GM12878 (cell line): ENCODE results near the gene DTNA. TPM values are rescaled to one million over a fixed set of nuclear protein-coding genes. Genes with fewer than 3 reads are reported as not detected.

ENCODE experiments used
- ATAC-seq: fragments of 200-7000 bp; cut with Tn5 transposase; 3 replicates; pipeline ENCODE4 v1.9.1; 2020; ENCODE audit warnings: mild to moderate bottlenecking, moderate library complexity
- BruUV-seq: library from RNA; stranded (reverse); fragments of 400-500 nt; replicated peaks from 2 replicates; lab custom pipeline; 2021; lab: Mats Ljungman, UMichigan
- CTCF ChIA-PET: fragments of 300-600 bp; sonication (Branson Sonifier 250); formaldehyde crosslinking; extraction: SDS; loops from one replicate; lab custom pipeline; 2021; ENCODE audit warnings: inconsistent platforms; lab: Yijun Ruan, JAX
- POLR2A ChIA-PET: fragments of 350-600 bp; formaldehyde crosslinking; extraction: SDS; loops from one replicate; lab custom pipeline; 2021; ENCODE audit warnings: inconsistent platforms; lab: Charles Lee
- RAD21 ChIA-PET: fragments of 300-600 bp; sonication (Branson Sonifier 250); formaldehyde crosslinking; loops from one replicate; lab custom pipeline; 2023; ENCODE audit warnings: antibody characterized with exemption; ENCODE audit not compliant: unreplicated experiment; lab: Charles Lee
- SMC1A ChIA-PET: fragments of 300-600 bp; sonication (Branson Sonifier 250); formaldehyde crosslinking; loops from one replicate; lab custom pipeline; 2023; ENCODE audit not compliant: unreplicated experiment, uncharacterized antibody; lab: Charles Lee
- DNase-seq: peaks from one replicate; pipeline ENCODE4 v3.0.0-alpha.2; 2011; ENCODE audit warnings: low read depth, low spot score
- FAIRE-seq: peaks from 3 replicates; lab custom pipeline; 2011; peaks lifted over from hg19 to GRCh38; lab: Jason Lieb, UNC
- H2AFZ ChIP-seq: 2 replicates; pipeline ENCODE4 v1.6.0; 2011; ENCODE audit warnings: low read depth, low read length, control low read depth; ENCODE audit not compliant: control insufficient read depth
- H3K27ac ChIP-seq: 2 replicates; pipeline ENCODE4 v1.5.1; 2011; ENCODE audit warnings: control low read depth; ENCODE audit not compliant: control insufficient read depth, insufficient read depth
- H3K27me3 ChIP-seq, 2 experiments: replicated peaks in 1 of 2; 2 replicates each; pipeline versions ENCODE4 v1.6.0 to v1.6.1; 2011; ENCODE audit warnings: low read length in 1 of 2; ENCODE audit not compliant: control insufficient read depth in 2 of 2, insufficient read depth in 2 of 2
- H3K36me3 ChIP-seq, 2 experiments: 2 replicates each; pipeline ENCODE4 v1.5.1; 2011; ENCODE audit warnings: low read length in 1 of 2; ENCODE audit not compliant: control insufficient read depth in 2 of 2, insufficient read depth in 2 of 2
- H3K4me1 ChIP-seq: 2 replicates; pipeline ENCODE4 v1.6.1; 2011; ENCODE audit warnings: mild to moderate bottlenecking, low read length, moderate library complexity, mixed read lengths; ENCODE audit not compliant: control insufficient read depth, insufficient read depth
- H3K4me2 ChIP-seq: 2 replicates; pipeline ENCODE4 v1.6.0; 2011; ENCODE audit warnings: control low read depth; ENCODE audit not compliant: control insufficient read depth, insufficient read depth
- H3K4me3 ChIP-seq: fragments of 200-600 bp; sonication (generic); 2 replicates; pipeline ENCODE4 v1.5.1; 2016
- H3K79me2 ChIP-seq: 2 replicates; pipeline ENCODE4 v1.6.0; 2011; ENCODE audit warnings: low read length; ENCODE audit not compliant: control insufficient read depth, insufficient read depth
- H3K9ac ChIP-seq: 2 replicates; pipeline ENCODE4 v1.8.0; 2011; ENCODE audit warnings: low read length, control low read depth, mixed read lengths; ENCODE audit not compliant: control insufficient read depth, insufficient read depth
- H3K9me3 ChIP-seq: replicated peaks from 3 replicates; pipeline ENCODE4 v1.5.1; 2011; ENCODE audit warnings: mild to moderate bottlenecking, low read length; ENCODE audit not compliant: control insufficient read depth, insufficient read depth
- H4K20me1 ChIP-seq: 2 replicates; pipeline ENCODE4 v1.6.0; 2011; ENCODE audit not compliant: control insufficient read depth, insufficient read depth
- BCL3 ChIP-seq: IDR thresholded peaks from 2 replicates; pipeline ENCODE4 v1.6.1; 2011; ENCODE audit warnings: borderline replicate concordance, low read depth, mild to moderate bottlenecking, moderate library complexity, low read length; ENCODE audit not compliant: insufficient read depth, poor library complexity, severe bottlenecking
- CHD4 ChIP-seq: fragments of 200-600 bp; sonication (generic); IDR thresholded peaks from 2 replicates; pipeline ENCODE4 v1.6.1; 2016; ENCODE audit warnings: mild to moderate bottlenecking
- ETV6 ChIP-seq, 2 experiments: fragments of 450-650 bp in 1 of 2; IDR thresholded peaks in 1 of 2; conservative IDR thresholded peaks in 1 of 2; 2 replicates each; pipeline ENCODE4 v1.6.1; 2014; ENCODE audit warnings: antibody characterized with exemption in 1 of 2, borderline replicate concordance in 1 of 2, low read depth in 1 of 2, mild to moderate bottlenecking in 1 of 2, moderate library complexity in 1 of 2
- IRF3 ChIP-seq: fragments of 450-650 bp; IDR thresholded peaks from 2 replicates; pipeline ENCODE4 v1.6.1; 2014; ENCODE audit warnings: mild to moderate bottlenecking
- MLLT1 ChIP-seq: fragments of 450-650 bp; IDR thresholded peaks from 2 replicates; pipeline ENCODE4 v1.6.1; 2016; ENCODE audit warnings: mild to moderate bottlenecking
- MYB ChIP-seq: fragments of 150-350 bp; IDR thresholded peaks from 2 replicates; pipeline ENCODE4 v1.6.1; 2014; ENCODE audit warnings: mild to moderate bottlenecking, low read depth, low read length, borderline replicate concordance
- MYC ChIP-seq: IDR thresholded peaks from 2 replicates; pipeline ENCODE4 v1.6.1; 2011; ENCODE audit warnings: mild to moderate bottlenecking, low read length, moderate library complexity, inconsistent platforms; ENCODE audit not compliant: insufficient read depth, insufficient replicate concordance, insufficient read length, severe bottlenecking
- NFYA ChIP-seq: IDR thresholded peaks from 2 replicates; pipeline ENCODE4 v1.6.1; 2011; ENCODE audit warnings: low read depth, mild to moderate bottlenecking, low read length, improper control_type of control experiment, borderline replicate concordance
- RELB ChIP-seq: fragments of 450-650 bp; IDR thresholded peaks from 2 replicates; pipeline ENCODE4 v1.6.1; 2017; ENCODE audit warnings: low read depth, mild to moderate bottlenecking, moderate library complexity
- ZNF384 ChIP-seq: IDR thresholded peaks from 2 replicates; pipeline ENCODE4 v1.6.1; 2012; ENCODE audit warnings: low read depth, mild to moderate bottlenecking, low read length, improper control_type of control experiment, borderline replicate concordance
- WGBS: methylation state at CpG from one replicate; pipeline ENCODE4 v1.1.6; 2016; ENCODE audit warnings: low lambda C conversion rate; ENCODE audit not compliant: insufficient replicate concordance, insufficient coverage; ENCODE audit errors: missing lambda C conversion rate; 5-methylcytosine and 5-hydroxymethylcytosine counted together
- in situ Hi-C: fragments of 300-500 bp; cut with MboI; formaldehyde crosslinking; loops from 9 replicates; pipeline ENCODE4 v1.14.3; 2018; ENCODE audit warnings: mixed read lengths
- intact Hi-C: fragments of 100-400 bp; cut with micrococcal nuclease; formaldehyde crosslinking; loops from one replicate; pipeline ENCODE4 v1.14.2; 2022; ENCODE audit not compliant: unreplicated experiment
- polyA plus RNA-seq, 11 experiments: library from polyadenylated mRNA; depleted of rRNA in 4 of 11; unstranded in 6 of 11; stranded (reverse) in 5 of 11; fragments of >200 nt; fragmentation: Nextera tagmentation in 4 of 11; fragmentation: Illumina TruSeq in 1 of 11; extraction: Ambion mirVana in 4 of 11; extraction: Trizol in 1 of 11; gene quantifications; 1 replicate in 1 of 11; 2 replicates in 10 of 11; pipeline versions ENCODE4 v1.2.1 to v1.2.3, GENCODE V29; 2011 to 2016; ENCODE audit warnings: inconsistent platforms in 2 of 11, missing spikeins in 2 of 11, low read depth in 1 of 11
- total RNA-seq, 4 experiments: library from RNA; depleted of rRNA in 3 of 4; stranded (reverse); fragments of >200 nt in 3 of 4; fragmentation: Illumina TruSeq in 1 of 4; extraction: Trizol in 1 of 4; gene quantifications; 2 replicates each; pipeline versions ENCODE4 v1.2.1 to v1.2.3, GENCODE V29; 2013 to 2021
- TF ChIP-seq, protein P1 (sequence below): IDR thresholded peaks from 2 replicates; pipeline ENCODE4 v1.6.1; 2011; ENCODE audit warnings: borderline replicate concordance, low read depth, mild to moderate bottlenecking, moderate library complexity, mixed read lengths, low read length; ENCODE audit not compliant: insufficient read depth; ENCODE audit errors: extremely low read length
- TF ChIP-seq, protein P2 (sequence below): fragments of 450-650 bp; IDR thresholded peaks from 2 replicates; pipeline ENCODE4 v1.6.1; 2017; ENCODE audit warnings: antibody characterized with exemption, mild to moderate bottlenecking, moderate library complexity

DTNA gene
- total and polyA plus RNA-seq, 10 of the 15 experiments (the other 5 are each of a cell fraction or from before 2014, with no cell fraction given), result 0.26 to 8.6 (median 0.53) TPM

GRCh38 chr18:34886177-34886576, 176.1 kb downstream of the DTNA start:
- Histone ChIP-seq H3K9me3 (no peaks in the 10 kb centered on the region), H3K4me1 (no peaks in the 10 kb centered on the region), H3K4me2 (no peak overlapping the region), H2AFZ (no peak overlapping the region), H3K9ac (no peak overlapping the region), H3K36me3 (no peaks in the 10 kb centered on the region), H4K20me1 (no peaks in the 10 kb centered on the region), H3K27me3 (no peaks in the 10 kb centered on the region), H3K79me2 (no peaks in the 10 kb centered on the region), H3K4me3 (no peak overlapping the region), H3K27ac (no peak overlapping the region)
- DNase-seq (no peak), ATAC-seq (no peak), FAIRE-seq (no peak)
- WGBS, result 9% methylated on average over 1 of the region's 1 CpG
- ChIA-PET POLR2A (no interaction called here), RAD21 (no interaction called here), CTCF (interaction anchor here (0.7 to 2.5 kb wide), 2 partner anchors 18 to 20 kb away, joined by 3 to 5 read pairs; no protein-coding TSS in a partner anchor), SMC1A (interaction anchor here (1.1 to 1.2 kb wide), 2 partner anchors 9 to 20 kb away, joined by 3 read pairs; no protein-coding TSS in a partner anchor)
- intact Hi-C loops, result no loop called here
- TF ChIP-seq MYC, result no peak
- TF ChIP-seq BCL3, result no peak
- TF ChIP-seq IRF3, result no peak
- TF ChIP-seq, protein P1, sequence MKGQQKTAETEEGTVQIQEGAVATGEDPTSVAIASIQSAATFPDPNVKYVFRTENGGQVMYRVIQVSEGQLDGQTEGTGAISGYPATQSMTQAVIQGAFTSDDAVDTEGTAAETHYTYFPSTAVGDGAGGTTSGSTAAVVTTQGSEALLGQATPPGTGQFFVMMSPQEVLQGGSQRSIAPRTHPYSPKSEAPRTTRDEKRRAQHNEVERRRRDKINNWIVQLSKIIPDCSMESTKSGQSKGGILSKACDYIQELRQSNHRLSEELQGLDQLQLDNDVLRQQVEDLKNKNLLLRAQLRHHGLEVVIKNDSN, result no peak
- TF ChIP-seq, protein P2, sequence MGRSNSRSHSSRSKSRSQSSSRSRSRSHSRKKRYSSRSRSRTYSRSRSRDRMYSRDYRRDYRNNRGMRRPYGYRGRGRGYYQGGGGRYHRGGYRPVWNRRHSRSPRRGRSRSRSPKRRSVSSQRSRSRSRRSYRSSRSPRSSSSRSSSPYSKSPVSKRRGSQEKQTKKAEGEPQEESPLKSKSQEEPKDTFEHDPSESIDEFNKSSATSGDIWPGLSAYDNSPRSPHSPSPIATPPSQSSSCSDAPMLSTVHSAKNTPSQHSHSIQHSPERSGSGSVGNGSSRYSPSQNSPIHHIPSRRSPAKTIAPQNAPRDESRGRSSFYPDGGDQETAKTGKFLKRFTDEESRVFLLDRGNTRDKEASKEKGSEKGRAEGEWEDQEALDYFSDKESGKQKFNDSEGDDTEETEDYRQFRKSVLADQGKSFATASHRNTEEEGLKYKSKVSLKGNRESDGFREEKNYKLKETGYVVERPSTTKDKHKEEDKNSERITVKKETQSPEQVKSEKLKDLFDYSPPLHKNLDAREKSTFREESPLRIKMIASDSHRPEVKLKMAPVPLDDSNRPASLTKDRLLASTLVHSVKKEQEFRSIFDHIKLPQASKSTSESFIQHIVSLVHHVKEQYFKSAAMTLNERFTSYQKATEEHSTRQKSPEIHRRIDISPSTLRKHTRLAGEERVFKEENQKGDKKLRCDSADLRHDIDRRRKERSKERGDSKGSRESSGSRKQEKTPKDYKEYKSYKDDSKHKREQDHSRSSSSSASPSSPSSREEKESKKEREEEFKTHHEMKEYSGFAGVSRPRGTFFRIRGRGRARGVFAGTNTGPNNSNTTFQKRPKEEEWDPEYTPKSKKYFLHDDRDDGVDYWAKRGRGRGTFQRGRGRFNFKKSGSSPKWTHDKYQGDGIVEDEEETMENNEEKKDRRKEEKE, result no peak
- TF ChIP-seq MYB, result no peak
- TF ChIP-seq NFYA, result no peak
- TF ChIP-seq ZNF384, result no peak
- no peak for TF ChIP-seq ETV6 (conservative IDR thresholded peaks at IDR 0.05 in 1 of 2, IDR thresholded peaks at IDR 0.05 in 1 of 2; ENCODE audit: borderline replicate concordance in 1 of 2, low read depth in 1 of 2)
- TF ChIP-seq RELB, result no peak
- no peak for TF ChIP-seq CHD4
- TF ChIP-seq MLLT1, result no peak
- no TSS peak for BruUV-seq
- in situ Hi-C loops, result no loop called here
